ENCODE results near the gene CDON.
"Not testable (repeated sequence)": the region's sequence is repeated elsewhere in the genome, so short reads cannot be mapped to it uniquely, and the experiment has no call there.

CDON gene

DNA sequence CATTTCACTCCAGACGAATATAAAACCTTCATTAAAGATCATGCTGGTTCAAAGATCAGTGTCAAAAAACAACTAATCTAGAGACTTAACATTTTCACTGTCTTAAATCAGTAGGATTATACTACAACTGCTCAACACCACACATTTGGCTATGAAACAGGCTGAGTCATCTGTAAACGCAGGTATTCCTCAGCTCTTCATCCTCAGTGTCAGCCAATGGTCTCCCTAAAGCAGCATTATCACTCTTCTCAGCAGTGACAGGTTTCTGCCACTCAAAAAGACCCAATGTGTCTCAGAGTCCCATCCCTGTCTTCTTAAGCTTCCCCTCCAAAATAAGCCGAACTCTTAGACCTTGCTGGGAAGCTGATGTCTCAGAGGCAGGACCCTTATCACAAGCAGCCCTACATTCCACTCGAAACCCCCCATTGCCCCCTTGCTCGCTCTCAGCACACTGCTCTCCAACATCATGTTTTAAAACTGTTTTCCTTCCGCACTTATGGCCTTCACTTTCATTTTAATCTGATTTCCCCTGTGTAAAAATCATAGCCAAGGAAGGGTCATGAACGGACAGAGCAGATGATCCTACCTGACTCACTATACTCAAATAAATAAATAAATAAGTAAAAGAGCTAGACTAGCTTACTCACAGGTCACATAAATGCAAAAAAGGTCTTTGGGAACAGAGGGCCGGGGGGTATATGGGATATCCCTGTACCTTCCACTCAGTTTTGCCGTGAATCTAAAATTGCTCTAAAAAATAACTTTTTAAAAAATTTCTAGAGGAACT is 23.0 kb downstream of the CDON start:
- no peak for DNase-seq

DNA sequence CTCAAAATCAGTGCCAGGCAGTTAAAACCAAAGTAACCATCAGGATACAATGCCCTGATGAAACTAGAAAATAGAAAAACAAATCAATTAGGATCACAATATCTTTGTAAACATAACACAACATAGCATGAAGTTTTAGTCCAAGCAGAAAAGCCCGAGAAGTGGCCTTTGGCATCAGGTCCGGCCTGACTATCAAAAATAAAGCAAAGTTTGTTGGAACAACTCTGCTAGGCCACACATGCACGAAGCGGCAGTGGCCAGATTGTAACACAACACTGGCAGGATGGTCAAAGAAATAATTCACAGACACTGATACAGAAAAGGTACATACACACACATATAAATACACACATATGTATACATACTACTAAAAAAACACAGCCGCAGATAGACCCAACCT is 26.9 kb downstream of the CDON start:
- DNase-seq: no peak

DNA sequence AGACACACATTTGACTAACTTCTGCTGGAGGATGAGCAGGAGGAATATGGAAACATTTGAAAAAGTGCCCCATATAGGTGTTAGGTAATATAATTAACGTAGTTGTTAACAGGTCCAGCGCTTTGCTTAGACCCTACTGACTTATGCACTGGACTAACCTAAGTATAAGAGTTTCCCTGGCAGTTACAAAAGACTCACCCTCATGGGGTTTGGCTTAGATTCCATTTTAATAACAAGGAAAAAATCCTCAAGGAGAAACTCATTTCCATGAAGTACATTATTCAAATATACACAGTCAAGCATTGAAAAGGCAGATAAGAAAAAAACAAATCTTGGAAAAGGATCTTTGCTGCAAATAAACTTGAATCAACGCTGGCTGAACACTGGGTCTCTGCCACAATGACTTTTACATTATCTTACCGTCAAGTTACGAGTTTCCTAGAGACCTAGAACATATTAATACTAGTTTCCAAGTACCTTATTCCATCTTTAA is 27.7 kb downstream of the CDON start:
- no peak for DNase-seq

DNA sequence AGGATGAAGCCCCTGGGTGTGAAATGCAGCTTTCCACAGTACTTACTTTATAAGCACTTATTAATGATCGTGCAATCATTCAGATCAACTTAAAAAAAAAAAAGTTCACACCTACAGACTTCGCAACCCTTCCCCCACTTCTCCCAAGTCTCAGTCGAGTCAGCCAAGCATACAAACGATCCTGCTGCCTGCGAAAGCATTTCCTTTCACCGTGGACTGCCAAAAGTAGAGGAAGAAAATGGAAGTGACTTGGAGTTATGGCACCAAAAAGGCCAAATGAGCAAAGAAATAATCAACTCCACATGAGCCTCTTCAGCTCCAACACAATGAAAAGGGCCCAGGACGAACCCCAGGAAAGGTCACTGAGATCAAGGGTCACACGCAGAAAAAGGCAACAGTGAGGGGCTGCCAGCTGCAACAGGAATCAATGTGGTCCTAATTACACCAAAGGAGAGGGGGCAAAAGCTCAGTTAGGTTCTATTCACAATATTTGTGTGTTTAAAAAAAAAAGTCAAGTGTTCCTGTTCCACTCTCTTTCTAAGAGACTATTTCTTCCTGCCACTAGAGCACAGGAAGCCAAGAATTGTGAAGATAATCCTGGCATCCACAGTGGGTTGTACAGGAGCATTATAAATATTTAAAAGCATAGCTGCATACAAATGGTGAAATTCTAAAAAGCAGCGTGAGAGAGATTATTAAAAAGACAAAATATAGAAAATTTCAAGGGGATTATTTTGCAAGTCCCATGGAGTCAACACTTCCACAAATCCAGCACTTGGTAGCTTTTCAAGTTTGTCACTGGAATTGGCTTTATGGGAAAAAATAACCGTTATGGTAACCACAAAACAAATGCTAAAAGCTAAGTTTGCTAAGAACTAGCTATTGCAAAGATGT is 28.4 kb downstream of the CDON start:
- DNase-seq: no peak

DNA sequence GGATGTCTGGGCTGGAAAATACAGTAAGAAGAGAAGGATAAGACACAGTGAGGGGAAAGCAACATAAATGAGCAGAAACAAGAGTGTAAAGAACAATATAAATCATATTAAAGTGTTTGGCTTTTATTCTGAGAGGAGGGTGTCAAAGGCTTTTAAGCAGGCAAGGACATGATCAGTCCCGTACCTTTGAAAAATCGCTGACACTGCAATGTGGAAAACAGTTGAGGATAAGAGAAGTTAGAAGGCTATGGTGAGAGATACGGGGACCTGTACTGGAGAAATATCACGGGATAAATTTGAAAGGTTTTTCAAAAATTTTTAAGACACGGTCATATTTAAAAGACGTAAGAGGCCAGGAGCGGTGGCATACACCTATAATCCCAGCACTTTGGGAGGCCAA is 30.3 kb downstream of the CDON start:
- DNase-seq: no peak

DNA sequence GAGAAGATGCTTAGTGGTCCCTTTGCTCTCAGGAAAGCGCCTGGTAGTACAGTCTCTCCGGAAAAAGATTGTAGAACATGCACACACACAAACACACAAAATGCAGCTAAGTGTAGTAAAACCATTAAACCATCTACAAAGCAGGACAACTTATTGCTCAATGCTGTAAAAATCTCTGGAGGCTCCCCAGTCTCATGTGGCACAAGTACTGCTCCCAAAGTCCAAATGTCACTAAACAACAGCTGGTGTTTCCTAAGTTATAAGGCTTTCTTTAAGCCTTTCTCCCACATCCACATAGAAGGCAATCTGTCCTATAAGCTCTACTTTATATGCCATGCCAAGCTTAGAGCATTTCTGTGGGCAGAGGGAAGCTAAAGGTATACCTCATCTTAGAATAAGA is 32.9 kb downstream of the CDON start:
- DNase-seq: no peak

DNA sequence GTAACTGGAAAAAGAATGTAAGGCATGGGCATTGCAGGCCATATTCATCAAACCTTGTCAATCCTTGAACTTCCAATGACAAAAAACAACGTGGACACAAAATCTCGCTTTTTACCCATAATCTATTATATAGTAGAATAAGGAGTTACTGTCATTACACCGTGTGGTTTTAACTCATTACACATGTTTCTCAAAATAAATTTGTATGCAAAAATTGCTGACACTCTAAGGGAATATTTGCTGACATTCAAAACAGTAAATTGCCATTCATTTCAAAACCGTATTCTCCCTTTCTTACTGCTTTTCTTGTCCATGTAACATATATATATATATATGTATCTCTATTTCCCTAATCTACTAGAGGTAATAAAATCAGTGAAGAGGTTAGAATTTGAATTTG is 33.4 kb downstream of the CDON start:
- no peak for DNase-seq

DNA sequence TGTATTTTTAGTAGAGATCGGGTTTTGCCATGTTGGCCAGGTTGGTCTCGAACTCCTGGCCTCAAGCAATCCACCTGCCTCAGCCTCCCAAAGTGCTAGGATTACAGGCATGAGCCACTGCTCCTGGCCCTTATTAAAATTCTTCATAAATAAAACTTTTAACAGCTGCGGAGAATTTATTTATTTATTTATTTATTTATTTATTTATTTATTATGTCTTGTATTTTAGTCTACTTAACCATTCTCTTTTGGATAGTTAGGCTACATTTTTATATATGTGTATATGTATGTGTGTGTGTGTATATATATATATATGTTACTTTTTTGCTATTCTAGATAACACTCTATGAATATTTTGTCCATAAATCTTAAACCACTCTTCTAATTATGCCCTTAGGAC is 34.1 kb downstream of the CDON start:
- DNase-seq: not testable (repeated sequence)

DNA sequence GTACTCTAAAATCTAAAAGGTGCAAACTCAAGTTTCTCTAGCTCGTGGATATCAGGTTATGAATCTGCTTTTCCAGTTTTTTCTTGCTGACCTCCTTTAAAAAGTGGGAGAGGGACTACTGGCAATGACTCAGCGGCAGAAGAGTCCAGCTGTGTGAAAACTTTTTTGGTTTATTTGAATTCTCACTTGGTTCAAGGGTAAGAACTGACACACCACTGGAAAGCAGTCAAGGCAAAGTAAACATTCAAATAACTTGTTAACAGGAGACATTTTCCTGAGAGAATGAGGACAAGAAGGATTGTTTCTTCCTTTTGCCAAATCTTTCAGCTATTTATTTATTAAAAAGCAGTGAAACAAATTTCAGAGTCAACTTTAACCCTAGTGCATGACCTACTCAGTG is 36.1 kb downstream of the CDON start:
- no peak for DNase-seq

DNA sequence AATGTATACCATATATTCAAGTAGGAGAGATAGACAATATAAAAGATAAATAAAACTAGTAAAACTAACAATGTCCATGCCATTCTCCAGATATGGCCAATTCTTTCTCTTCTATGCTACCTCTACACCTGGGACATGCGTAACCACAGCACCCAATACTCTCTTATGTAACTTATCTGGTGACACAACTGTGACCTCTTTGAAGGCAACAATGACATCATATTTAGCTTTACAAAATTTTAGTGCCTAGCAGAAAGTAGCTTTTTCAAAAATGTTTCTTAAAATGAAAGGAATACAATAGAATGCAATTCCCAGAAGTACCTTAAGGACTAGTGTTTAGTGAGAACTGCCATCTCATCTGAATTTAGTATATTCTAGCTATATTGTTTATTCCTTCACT is 36.8 kb downstream of the CDON start:
- no peak for DNase-seq

DNA sequence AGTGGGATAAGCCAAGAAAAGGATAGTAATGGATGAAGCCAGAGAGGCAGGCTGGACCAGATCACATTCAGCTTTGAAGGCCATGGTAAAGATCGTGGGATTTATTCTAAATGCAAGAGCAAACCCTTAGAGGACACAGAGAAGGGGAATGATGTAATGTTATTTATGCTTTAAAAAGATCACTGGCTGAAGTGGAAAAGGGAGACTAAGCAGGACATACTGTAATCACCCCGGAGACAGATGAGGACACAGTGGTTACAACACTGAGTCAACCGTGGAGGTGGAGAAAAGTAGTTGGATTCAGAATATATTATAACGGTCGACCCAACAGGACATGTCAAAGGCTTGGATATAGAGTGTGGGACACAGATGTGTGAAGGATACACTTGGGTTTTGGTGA is 38.5 kb downstream of the CDON start:
- DNase-seq: no peak

DNA sequence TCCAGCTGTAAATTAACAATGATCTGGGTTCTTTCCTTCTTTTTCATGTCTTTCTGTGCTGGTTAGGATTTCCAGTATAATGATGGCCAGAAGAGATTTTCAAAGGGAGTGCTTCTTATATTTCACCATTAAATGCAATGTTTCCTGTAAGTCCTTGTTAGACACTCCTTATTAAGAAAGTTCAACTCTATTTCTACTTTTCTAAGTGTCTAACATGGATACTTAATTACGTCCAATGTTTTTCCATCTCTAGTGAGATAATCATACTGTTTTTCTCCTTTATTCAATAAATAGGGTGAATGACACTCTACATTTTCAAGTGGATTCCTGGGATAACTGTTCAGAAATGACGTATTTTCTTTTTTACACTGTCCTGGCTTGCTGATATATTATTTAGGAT is 49.8 kb downstream of the CDON start:
- DNase-seq: no peak

DNA sequence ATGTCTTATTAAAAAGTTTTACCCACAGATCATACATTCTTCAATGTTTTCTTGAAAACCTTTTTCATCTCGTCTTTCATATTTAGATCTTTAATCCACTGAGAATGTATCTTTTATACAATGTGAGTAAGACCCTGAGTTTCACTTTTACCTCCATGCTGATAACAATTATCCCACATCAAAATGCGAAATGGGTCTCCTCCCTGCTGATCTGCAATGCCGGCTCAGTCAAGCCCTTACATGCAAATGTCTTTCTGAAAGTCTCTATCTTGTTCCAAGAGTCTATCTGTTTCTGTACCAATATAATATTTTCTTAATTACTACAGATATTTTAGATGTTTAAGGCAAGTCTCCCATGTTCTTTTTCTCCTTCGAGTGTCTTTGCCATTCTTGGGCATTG is 50.9 kb downstream of the CDON start:
- no peak for DNase-seq

DNA sequence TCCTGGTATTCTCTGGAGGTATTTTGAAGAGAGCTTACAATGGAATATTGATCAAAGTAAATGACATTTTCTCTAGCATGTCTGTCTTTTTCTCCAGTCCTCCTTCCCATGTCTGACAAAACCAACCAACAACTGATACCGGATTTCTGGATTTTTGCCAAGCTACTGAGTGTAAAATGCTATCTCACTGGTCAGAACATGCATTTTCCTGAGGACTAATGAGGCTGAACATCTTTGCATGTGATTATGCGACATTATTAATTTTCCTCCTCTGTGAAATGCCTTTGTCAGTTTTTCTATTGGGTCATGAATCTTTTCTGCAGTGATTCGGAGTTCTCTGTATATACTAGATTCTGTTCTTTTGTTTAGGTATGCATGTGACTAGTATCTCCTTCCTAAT is 51.4 kb downstream of the CDON start:
- DNase-seq: no peak

DNA sequence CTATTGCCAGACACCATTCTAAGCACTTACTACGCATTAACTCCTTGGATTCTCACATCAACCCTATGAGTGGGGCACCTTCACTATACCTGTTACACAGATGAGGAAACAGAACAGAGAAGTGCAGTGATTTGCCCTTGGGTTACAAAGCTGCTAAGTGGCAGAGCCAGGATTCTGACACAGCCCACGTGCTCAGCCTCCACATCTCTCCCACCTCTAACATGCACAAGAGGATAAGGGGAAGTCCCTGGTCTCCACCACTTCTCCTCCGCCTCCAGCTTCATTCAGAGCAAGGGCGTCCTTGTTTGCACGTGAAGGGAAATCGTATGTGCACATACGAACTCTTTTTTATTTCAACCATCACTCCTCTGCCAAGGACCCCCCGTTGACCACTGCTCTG is 53.7 kb downstream of the CDON start:
- no peak for DNase-seq

DNA sequence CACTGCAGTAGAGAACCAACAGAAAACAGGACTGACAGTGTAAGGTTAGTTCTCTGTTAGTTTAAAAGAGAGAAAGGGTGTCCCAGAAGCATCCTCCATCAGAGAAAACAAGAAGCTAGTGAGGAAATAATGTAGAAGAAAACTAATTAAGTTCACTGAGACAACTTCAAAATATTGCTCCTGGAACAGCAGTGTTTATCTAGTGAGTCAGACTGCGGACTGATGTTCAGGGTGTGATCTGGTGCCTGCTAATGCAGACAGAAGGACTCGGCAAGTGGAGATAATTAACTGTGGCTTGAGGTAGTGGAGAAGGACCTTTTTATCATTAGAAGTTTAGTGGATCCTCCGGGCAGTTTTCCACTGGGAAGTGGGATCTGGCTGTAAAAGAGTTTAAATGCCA is 55.4 kb downstream of the CDON start:
- no peak for DNase-seq

DNA sequence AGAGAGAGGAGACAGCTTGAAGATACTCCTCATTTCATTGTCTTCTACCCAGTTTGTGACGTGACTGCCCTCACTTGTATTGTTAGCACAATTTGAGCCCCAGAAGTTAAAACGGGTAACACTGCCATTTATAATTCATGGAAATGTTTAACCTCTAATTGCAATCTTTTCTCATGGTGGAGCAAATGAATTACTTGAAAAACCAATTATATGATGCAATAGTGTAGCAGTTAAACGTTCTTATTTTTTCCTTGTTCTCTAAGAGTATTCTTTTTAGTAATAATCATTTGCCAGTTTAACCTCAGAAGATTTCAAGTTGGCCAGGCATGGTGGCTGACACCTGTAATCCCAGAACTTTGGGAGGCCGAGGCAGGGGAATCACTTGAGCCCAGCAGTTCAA is 56.6 kb downstream of the CDON start:
- DNase-seq: no peak

DNA sequence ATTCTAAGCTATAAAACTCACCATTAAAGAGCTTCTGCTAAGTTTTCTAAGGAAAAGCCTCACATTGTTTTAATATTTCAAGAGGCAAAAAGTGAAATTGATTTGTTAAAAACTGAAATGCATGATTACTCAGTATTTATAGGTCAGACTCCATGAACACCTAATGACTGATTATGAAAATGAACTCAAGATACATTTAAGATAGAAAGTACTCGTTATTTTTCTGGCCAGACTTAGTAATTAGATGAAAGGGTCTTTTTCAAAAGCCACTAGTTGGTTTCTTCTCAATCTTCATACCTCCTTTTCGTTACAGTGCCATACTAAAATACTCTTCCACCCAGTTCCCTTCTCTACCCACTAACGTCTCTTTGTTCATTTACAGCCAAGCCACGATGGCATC is 60.5 kb downstream of the CDON start:
- no peak for DNase-seq

DNA sequence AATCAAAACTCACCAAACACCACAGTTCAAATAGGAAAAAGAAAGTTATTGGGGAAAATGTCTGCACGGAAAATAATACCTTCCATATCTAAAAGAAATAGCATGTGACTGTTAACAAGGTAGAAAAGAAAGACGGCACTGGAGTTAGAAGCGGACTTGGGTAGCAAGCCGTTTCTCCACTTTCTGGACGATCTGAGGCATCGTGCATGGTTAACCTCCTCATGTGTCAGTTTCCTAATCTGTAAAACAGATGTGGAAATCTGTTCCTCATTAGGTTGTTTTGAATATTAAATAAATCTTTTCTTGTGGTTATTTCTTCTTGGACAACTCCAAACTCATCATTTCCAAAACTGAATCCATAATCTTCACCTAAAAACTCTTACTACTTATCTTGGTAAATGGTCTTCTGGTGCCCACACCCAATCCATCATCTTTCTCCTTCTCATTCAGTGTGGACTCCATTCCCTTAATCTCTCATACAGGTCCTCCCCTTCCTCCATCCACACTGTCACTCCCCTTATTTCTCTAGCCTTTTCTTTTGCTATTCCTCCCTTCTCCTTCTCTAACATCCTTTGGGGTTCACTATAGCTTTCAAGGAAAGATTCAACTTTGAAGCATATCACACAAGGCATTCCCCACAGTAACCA is 63.3 kb downstream of the CDON start:
- no peak for DNase-seq

DNA sequence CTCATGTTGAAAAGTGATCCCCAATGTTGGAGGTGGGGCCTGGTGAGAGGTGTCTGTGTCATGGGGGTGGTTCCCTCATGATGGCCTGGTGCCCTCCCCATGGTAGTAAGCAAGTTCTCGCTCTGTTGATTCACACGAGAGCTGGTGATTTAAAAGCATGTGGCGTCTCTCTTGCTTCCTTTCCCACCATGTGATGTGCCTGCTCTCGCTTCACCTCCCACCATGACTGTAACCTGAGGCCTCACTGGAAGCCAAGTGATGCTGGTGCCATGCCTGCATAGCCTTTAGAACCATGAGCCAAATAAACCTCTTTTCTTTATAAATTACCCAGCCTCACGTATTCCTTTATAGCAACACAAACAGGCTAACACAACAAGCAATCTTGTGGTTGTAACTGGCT is 64.4 kb downstream of the CDON start:
- DNase-seq: no peak

DNA sequence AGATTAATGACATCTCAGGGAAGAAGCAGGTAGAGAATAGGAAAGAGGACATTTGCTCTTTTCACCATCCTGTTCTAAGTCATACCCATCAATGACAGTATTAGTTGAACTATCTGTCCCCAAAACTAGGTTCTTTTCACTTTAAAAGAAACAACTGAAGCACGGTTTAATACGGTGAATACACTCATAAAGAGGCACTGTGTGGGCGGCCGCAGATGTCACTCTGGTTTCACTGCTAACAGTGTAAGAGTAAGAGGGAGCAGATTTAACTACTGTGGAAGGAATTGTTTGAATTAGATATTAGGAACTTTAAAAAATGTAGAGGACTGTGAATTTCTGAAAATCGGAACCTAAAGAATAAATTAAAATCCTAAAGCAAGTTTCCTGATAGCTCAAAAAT is 67.4 kb downstream of the CDON start:
- DNase-seq: no peak

DNA sequence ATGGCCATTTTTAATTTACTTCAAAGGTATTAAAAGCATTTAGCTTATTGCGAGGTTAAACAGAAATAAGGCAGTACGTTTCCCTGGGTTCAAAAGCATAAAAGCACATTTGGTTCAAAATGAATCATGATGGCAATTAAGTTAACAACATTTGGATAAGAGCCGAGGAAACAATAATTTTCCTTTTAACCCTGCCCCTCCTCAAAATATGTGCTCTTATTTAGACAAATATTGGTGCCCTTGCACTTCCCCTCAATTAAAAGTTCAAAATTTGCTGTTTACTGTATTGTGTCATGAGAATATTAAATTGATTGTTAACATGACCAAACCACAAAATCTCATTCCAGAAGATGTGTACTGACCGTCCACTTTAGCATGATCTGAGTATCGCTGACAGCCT is 68.2 kb downstream of the CDON start:
- no peak for DNase-seq

DNA sequence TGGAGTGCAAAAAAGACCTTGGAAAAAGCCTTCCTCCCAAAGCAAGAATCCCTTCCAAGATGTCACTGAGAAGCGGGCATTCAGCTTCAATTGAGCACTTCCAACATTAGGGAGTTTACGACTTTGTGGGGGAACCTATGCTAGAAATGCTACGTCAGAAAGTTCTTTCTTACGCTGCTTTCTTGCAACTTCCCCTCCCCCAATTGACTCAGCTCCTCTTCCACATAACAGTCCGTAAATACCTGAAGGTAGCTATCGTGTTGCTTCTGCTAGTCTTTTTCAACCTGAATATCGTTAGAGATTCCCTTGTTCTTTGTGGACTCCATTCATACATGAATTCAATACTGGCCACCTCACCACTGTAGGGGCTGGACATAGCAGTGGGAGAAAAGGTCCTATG is 69.8 kb downstream of the CDON start:
- no peak for DNase-seq

DNA sequence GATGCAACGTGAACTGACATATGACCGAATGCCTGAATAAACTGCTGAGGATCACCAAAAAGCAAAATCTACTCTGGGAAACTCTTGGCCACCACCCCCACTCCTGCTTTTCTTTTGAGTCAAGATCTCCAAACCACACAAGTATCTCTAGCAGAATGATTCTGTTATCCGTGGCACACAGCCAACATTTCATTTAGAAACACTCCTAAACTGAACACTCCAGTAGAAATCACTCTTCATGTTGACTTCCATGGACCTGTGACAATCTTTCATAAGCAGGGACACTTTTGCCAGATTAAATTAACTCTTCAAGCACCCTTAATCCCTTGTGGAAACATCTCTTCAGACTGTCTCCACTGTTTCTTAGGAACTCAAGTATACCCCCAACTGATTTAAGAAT is 72.4 kb downstream of the CDON start:
- DNase-seq: no peak

Data from DMS153 (cell line).